NT2/D1 (cell line): ENCODE results near the gene PDSS2.

Source experiments
- SUZ12 ChIP-seq: IDR thresholded peaks from 2 replicates; pipeline ENCODE4 v1.6.1; 2011; ENCODE audit not compliant: insufficient read length, insufficient read depth; ENCODE audit errors: extremely low read depth
- YY1 ChIP-seq: IDR thresholded peaks from 2 replicates; pipeline ENCODE4 v1.6.1; 2011; ENCODE audit not compliant: insufficient read length, insufficient read depth
- ZNF274 ChIP-seq: IDR thresholded peaks from 2 replicates; pipeline ENCODE4 v1.6.1; 2011; ENCODE audit warnings: mild to moderate bottlenecking, low read depth, low read length

GRCh38 chr6:107185391-107185970 lies 273.9 kb downstream of the PDSS2 start:
- TF ChIP-seq YY1: no peak
- no peak for TF ChIP-seq SUZ12
- no peak for TF ChIP-seq ZNF274
